Inferior parietal cortex (tissue), 1 donor: ENCODE measurements around the gene CUTA.
"Not testable (repeated sequence)": the region's sequence is repeated elsewhere in the genome, so short reads cannot be mapped to it uniquely, and the experiment has no call there.

Experiments
- DNase-seq: peaks from one replicate; pipeline ENCODE4 v3.0.0-alpha.2; 2016; ENCODE audit errors: extremely low spot score

The CUTA gene

DNA sequence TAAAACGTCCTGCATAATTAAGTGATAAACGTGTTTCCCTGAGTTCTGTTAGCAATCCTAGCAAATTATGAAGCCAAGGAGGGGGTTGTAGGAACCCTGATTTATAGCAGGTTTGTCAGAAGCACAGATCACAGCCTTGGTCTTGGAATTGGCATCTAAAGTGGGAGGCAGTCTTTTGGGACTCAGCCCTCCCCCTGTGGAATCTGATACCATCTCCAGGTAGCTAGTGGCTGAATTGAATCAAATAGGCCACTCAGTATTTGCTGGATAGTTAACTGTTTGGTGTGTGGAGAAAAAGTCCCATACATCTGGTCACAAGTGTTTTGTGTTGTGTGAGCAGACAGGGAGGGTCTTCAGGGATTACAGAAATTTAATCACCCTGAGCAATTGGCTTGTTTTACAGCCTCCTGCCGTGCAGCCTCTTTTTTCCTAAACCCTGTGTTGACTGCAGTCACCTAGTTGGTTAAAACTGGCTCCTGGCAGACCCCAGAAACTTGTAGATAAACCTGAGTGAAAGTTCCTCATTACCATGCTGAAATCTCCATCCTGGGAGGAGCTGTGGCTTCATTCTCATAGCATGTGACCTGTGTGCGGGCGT lies 45.3 kb downstream of the CUTA start:
- no peak for DNase-seq

DNA sequence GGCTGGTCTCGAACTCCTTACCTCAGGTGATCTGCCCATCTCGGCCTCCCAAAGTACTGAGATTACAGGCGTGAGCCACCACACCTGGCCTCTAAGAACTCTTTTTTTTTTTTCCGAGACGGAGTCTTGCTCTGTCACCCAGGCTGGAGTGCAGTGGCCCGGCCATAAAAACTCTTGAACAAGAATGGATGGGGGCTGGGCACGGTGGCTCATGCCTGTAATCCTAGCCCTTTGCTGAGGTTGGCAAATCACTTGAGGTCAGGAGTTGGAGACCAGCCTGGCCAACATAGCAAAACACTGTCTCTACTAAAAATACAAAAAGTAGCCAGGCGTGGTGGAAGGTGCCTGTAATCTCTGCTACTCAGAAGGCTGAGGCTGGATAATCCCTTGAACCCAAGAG lies 46.0 kb downstream of the CUTA start:
- not testable (repeated sequence) for DNase-seq

DNA sequence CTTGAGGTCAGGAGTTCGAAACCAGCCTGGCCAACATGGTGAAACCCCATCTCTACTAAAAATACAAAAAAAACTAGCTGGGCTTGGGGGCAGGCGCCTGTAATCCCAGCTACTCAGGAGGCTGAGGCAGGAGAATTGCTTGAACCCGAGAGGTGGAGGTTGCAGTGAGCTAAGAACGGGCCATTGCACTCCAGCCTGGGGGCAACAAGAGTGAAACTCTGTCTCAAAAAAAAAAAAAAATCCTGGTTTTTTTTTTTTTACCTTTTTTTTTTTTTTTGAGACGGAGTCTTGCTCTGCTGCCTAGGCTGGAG lies 50.2 kb downstream of the CUTA start:
- DNase-seq, result not testable (repeated sequence)

DNA sequence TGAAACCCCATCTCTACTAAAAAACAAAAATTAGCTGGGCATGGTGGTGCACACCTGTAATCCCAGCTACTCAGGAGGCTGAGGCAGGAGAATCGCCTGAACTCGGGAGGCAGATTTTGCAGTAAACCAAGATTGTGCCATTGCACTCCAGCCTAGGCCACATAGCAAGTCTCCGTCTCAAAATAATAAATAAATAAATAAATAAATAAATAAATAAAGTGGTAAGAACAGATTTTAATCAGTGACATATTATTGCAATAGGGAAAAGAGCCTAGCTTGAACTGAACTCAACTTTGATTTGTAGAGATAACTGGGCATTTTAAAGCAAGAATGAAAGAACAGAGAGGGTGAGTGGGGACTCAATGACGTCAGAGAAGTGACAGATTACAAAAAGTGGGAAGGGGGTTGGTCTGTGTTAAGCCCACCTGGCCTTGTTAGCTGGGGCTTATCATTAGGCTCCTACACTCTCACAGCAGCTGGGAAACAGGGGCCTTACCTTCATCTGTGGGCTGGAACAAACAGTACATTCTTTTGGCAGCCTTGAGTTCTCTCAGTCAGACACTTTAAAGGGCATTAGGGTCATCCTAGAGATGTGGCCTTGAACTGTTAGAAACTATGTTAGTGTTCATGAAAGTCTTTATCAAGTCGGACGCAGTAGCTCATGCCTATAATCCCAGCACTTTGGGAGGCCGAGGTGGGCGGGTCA lies 50.7 kb downstream of the CUTA start:
- no peak for DNase-seq
